ENCODE results near the gene VWA1.

VWA1 gene

GRCh38 chr1:1393014-1393413, 42.5 kb upstream of the VWA1 start:
- TF ChIP-seq CTCF (IDR thresholded peaks at IDR 0.05; ENCODE audit: insufficient read depth, missing control alignments) = no peak
- no peak for DNase-seq (ENCODE audit: insufficient read length, low spot score)
- FAIRE-seq = no peak

DNA sequence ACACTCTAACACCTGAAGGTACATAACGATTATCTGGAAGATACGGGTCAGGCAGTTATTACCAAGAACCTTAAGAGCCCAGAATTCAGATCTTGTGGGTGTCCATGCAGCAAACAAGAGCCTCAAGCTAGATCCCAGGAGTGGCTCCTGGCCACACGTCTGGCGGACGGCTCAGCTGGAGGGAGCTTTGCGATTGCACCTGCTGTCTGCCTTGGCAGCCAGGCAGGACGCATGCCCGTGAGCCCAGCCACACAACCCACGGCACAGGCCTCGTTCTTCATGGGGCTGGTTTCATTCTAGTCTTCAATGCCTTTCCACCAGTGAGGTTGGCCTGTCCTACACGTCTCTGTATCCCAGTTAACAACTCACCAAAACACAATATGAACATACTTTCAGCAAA, 42.1 kb upstream of the VWA1 start:
- no peak for DNase-seq (ENCODE audit: insufficient read length, low spot score)
- no peak for FAIRE-seq
- TF ChIP-seq CTCF (IDR thresholded peaks at IDR 0.05; ENCODE audit: insufficient read depth, missing control alignments) = no peak

GRCh38 chr1:1394116-1394515, 41.4 kb upstream of the VWA1 start:
- no peak for DNase-seq (ENCODE audit: insufficient read length, low spot score)
- FAIRE-seq = no peak
- no peak for TF ChIP-seq CTCF (IDR thresholded peaks at IDR 0.05; ENCODE audit: insufficient read depth, missing control alignments)

- DNase-seq (ENCODE audit: insufficient read length, low spot score) = no peak
- FAIRE-seq = no peak
- TF ChIP-seq CTCF (IDR thresholded peaks at IDR 0.05; ENCODE audit: insufficient read depth, missing control alignments) = no peak
Observed at GRCh38 chr1:1395166-1395565, 40.3 kb upstream of the VWA1 start.

- no peak for DNase-seq (ENCODE audit: insufficient read length, low spot score)
Observed at GRCh38 chr1:1397839-1398523, 37.5 kb upstream of the VWA1 start.

GRCh38 chr1:1398677-1399186, 36.8 kb upstream of the VWA1 start:
- TF ChIP-seq CTCF (IDR thresholded peaks at IDR 0.05; ENCODE audit: insufficient read depth, missing control alignments) = no peak
- DNase-seq (ENCODE audit: insufficient read length, low spot score) (no peak), FAIRE-seq (no peak)

More at GRCh38 chr1:1397839-1398523, 37.5 kb upstream of the VWA1 start:
- no peak for TF ChIP-seq CTCF (IDR thresholded peaks at IDR 0.05; ENCODE audit: insufficient read depth, missing control alignments)
- no peak for FAIRE-seq

DNA sequence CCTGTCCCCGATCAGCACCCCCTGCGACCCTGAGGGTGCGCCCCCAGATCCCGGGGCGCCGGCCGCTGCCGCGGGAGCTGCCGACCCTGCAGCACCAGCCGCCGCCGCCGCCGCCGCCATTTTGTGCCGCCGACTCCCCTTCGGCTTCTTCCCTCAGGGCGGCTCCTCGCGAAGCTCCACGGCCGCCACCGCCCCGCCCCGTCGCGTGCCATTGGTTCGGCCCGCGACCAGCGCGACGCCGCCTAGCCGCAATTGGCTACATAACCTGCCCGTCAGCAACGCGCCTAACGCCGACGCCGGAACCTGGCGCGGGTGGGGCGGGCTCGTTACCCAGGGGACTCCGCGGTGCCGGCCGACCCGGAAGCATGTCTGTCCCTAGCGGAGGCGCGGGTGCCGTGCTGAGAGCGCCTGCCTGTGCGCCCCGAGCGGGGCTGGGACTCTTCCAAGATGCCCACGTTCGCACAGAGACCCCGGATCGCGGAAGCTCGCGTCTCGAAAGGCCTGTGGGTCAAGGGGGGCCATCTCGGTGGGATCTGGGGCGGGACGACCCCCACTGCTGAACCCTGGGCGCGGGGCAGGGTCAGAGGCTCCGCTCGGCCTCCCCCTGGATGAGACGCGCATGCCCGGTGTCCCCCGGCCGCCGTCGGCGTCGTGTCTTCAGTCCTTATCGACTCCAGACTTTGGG, 36.2 kb upstream of the VWA1 start, which contains the start of gene CCNL2:
Gene CCNL2, minus strand, starts transcription at position 149 of the 685 bp plus-strand sequence. Its CDS starts 29 bp downstream, at position 120.
- no peak for FAIRE-seq
- DNase-seq (ENCODE audit: insufficient read length, low spot score) = peak; percentile 72
- TF ChIP-seq CTCF (IDR thresholded peaks at IDR 0.05; ENCODE audit: insufficient read depth, missing control alignments) = no peak

Data from D721Med (cell line).